ENCODE results near the gene TSPAN18.

TSPAN18 gene

DNA sequence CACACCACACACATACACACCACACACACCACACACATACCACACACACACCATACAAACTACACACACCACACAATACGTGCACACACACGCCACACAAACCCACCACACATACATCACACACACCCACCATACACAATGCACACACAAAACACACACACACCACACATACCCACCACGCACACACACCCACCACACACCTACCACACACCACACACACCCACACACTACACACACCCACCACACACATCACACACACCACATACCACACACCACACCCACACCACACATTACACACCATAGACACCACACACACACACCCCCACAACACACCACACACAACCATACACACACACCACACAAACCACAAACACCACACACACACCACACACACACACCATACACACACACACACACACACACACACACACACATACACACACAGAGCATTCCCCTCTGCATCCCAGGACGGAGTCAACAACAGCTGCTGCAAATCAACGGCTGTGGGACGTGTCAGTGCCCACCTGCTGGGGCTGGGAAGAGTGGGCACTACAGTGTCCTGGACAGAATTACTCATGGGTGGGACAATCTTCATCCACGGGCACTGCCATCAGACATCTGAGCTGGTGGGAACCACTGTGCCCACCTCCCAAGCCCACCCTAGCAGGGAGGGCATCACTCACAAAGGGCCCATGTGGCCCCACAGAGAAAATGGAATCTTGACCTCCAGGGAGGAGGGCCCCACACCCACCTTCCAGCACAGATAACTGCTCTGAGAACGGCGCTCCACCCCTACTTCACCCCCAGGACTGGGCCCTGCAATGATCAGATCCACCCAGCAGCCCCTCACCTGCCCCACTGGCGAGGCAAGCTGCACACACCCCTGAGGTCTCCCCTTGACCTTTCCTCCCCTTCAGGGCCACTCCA is 215.5 kb downstream of the TSPAN18 start:
- peak; percentile 7 for DNase-seq (ENCODE audit: low spot score)

DNA sequence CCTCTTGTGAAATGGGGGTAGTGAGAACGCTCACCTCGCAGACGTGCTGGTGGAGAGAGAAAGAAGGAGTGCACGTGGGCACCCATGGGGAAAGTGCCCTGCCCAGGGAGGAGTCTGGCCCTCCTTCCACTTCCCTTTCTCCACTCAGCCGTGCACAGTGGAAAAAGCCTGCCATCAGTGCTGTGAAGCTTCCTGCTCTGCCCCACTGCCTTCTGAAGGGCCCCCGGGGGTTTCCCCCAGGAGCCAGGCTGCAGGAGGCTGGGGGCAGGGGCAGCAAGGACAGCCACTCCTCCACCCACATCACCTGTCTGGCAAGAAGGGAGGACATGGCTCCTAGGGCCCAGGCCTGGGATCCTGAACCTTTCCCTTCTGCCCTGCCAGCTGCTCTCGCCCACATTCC is 216.4 kb downstream of the TSPAN18 start:
- DNase-seq (ENCODE audit: low spot score): no peak

DNA sequence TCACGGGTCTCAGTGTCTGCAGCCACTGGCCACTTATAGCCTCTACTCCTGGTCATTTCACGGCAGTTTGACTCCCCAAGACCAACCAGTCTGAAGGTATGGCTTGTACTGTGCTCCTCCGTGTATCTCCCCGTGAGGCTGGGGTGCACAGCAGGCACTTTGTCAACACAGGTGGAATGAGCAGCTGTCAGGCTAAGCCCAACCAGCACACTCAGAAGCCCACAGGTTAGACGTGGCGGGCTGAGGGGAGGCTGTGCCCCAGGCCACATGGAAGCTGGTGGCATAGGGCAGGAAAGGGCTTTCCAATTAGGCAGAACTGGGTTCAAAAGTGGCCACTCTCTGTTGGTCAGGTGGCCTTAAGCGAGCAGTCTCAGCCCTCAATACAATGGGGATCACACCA is 216.9 kb downstream of the TSPAN18 start:
- DNase-seq (ENCODE audit: low spot score): no peak

DNA sequence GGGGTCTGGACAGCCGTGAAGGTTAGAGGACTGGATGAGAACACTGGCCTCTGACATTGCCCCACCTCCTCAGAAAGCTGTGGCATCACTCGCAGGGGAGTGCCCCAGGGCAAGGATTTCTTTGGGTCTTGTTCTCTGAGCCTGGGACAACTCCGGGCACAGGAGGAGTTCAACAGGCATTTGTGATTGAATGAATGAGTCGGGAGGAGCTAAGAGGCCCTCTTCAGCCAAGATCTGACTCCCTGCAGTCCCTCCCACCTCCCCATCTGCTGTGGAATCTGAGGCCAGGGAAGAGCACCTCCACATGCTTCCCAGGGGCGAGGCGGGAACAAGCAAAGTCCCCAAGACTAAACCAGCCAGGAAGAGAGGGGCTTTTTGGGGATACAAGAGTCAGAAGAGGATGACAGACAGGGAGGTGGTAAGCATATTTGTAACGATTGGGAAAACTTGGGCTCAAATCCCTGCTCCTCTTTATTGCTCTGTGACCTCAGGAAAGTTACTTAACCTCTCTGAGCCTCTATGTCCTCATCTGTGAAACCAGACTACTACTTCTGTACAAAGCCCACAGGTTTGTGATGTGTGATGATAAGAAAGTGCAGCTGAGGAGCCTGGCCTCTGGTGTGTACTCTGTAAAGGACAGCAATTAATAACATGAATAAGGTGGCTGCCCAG is 217.6 kb downstream of the TSPAN18 start:
- no peak for DNase-seq (ENCODE audit: low spot score)

DNA sequence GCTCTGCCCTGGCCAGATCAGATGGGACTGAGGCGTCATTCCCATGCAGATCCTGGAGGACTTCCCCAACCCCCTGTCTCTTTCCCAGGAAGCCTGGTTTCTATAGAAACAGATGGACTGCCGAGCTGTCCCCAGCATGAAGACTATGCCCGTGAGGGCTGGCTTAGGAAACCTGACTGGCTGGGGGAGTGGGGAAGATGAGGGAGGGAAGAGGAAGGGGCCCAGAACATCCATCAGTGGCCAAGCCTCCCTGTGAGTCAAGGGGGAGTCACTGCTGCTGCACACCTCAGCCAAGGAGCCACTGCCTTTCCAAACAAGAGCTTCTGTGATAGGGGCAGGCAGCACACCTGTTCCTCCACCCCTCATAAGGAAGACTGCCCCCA is 218.1 kb downstream of the TSPAN18 start:
- DNase-seq (ENCODE audit: low spot score): no peak

DNA sequence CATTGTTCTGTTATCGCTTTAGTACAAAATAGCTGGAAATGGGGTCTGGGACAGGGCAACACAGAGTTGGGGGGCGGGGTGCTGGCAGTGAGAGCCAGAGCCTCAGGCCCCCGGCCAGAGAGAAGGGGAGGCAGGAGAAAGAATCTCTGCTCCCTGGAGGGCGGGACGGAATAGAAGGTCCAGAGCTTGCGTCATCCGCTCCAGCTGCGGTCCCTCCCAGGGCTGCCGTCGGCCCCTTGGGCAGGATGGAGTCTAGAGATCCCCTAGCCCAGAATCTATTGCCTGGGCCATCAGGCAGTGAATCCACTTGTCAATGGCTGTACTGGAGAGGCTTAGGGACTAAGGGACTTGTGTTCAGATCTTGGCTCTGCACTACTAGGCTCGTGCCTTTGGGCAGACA is 218.9 kb downstream of the TSPAN18 start:
- DNase-seq (ENCODE audit: low spot score): no peak

DNA sequence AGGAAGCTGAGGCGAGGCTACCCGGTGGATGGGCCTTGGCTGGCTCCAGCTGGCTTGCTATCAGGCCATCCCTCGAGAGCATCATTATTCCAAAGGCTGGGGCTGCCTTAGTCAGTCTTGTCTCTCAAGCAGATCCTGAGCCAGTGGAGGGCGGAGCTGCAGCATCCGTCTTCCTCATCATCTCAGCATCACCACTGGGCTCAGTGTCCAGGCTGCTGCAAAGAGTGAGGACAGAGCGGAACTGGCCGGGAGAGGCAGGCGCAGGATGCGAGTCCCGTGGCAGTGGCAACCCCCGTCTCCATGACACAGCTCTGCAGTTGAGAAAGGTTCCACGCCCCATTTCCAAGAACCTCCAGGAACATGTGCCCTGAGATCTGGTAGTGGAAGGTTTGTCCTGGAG is 219.5 kb downstream of the TSPAN18 start:
- DNase-seq (ENCODE audit: low spot score): no peak

DNA sequence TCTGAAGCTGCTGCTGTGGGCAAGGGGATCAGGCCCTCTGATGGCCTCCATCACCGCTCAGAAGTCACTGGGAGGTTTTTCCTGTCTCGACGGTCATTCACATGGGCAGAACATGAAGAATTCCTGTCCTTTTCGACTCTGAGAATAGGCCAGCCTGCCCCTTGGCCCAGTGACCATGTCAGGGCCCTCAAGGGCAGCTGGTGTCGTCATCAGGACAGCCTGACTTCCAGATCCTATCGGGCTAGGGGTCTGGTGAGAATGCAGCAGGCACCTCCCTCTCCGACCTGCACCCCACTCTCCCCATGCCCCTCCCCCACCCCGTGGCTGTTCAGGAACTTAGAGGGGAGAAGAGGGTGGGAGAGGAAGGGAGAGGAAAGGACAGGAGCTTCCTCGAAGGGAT is 220.4 kb downstream of the TSPAN18 start:
- DNase-seq (ENCODE audit: low spot score): no peak

DNA sequence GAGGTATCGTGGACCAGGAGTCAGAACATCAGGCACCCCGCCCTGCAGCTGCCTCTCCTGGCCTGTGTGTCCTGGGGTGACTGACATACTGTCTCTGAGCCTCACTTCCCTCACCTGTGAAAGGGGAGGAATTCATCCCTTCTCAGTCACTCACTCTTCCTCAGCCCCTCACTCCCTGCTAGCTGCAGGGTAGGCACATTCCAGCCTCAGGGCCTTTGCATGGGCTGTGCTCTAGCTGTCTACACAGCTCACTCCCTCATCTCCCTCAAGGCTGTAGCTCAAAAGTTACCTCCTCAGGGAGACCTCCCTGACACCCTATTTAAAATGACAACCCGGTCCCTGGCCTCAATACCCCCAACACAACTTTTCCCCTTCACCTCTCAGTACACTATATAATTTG is 221.4 kb downstream of the TSPAN18 start:
- DNase-seq (ENCODE audit: low spot score): no peak

DNA sequence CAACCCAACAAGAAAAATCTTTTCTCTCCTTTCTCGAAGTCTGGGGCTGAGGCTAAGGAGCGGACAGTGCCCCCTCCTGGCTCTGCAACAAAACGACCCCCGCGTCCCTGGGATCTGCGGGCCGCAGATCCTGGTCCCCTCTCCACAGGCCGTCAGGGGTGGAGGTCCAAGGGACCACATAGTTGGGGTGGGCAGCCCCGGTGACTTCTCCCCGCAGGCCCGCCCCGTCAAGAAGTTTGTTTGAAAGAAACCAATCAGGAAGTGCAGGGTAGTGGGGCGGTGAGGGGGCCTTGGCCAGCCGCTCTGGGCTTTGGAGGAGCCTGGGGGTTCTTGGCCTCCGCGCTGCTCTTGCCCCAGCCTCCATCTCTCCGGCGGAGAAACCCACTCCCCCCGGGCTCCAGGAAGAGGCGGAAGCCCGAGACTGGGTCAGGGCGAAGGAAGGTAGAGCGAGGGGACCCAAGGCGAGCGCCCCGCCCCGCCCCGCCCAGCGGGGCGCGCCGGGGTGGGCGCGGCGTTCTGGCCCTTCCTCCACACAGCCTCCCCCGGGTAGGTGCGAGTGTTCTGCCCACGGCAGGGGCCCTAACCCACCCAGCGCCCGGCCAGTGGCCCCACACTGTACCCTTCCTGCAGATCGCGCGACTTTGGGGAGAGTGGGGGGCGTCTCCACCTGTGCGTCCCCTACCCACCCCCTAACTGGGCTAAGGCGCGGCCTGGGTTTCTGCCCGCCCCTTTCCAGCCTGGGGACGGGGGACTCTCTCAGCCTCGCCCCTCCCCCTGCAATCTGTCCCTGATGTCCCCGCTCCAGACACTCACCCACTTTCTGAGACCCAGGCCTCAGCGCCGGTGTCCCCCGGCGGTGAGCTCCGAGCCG is 222.6 kb downstream of the TSPAN18 start:
- peak; percentile 31 for DNase-seq (ENCODE audit: low spot score)

DNA sequence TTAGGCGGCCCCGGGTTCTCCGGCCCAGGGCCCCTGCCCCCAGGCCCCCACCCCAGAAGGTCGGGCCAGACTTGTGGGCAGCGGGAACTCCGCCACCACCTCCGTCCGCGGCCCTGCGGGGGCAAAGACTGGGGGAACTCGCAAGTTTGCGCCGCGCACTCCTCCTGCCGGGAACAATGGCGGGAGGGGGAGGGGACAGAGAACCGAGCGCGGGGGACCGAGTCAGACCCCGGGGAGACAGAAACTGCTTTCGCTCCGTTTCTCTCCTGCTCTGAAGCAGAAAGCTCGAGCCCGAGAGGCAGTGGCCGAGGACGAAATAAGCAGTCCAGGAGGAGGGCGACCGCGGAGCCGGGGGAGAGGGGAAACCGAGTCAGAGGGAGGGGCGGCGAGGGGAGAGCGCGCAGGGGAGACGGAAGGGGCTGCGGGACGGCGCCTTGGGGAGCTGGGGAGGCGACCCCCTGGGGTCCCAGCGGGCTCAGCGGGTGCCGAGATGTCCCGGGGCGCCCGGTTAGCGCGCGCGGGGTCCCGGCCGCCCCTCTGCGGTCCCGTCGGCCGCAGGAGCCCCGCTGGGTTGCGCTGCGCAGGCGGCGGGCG is 223.4 kb downstream of the TSPAN18 start:
- DNase-seq (ENCODE audit: low spot score): peak; percentile 13

DNA sequence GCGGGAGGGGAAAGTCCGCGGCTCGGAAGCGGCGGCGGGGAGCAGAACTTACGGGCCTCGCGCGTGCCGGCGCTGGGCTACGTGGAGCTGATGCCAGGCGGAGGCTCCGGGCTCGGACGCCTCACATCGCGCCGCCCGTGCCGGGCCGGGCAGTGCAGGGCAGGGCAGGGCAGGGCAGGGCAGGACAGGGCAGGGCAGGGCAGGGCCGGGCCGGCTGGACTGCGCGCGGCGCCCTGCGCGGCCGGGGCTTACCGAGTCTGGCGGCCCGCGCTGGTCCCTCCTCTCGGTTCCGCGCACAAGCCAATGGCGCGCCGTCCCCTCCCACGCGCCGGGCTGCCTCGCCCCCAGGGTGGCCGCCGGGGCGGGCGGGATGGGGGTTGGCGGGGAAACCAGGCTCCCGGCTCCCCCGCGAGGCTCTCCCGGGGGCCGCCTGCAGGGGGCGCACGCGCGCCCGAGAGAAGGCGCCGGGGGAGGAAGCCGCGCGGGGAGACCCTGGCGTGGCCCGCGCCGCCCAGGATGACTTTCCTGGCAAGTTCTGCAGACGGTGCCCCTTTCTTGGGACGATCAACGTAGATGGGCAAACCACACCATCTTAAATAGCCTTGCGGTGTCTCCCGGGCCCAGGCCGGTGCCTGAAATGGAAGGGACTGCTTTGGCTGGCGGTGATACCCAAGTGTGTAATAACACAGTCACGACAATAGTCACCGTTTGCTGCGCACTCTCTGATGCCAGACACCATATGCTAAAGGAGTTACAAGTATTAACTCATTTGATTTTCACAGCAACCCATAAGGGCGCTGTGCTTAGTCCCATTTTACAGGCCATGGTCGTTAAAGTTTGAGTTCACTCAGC is 224.1 kb downstream of the TSPAN18 start, which contains the start of gene TP53I11:
Gene TP53I11 (minus strand): TSS at position 259 of the 852 bp plus-strand sequence. CDS start 12,548 bp downstream, outside the sequence.
- peak; percentile 65 for DNase-seq (ENCODE audit: low spot score)

DNA sequence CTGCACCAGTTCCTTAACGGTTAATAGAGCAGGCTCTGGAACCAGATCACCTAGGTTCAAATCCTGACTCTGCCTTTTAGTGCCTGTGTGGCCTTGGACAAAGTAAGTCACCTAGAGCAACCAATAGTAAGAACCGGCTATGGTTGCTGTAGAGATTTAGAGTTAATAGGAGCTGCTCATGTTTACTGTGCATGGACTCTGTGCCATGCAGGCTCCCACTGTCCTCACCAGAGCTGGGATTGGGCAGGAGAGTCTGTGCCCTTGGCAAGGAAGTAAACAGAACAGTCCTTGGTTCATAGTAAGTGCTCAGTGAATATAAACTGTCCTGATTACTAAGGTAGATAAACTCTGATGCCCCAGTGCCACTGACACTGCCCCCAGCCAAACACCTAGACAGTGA is 225.3 kb downstream of the TSPAN18 start:
- no peak for DNase-seq (ENCODE audit: low spot score)

DNA sequence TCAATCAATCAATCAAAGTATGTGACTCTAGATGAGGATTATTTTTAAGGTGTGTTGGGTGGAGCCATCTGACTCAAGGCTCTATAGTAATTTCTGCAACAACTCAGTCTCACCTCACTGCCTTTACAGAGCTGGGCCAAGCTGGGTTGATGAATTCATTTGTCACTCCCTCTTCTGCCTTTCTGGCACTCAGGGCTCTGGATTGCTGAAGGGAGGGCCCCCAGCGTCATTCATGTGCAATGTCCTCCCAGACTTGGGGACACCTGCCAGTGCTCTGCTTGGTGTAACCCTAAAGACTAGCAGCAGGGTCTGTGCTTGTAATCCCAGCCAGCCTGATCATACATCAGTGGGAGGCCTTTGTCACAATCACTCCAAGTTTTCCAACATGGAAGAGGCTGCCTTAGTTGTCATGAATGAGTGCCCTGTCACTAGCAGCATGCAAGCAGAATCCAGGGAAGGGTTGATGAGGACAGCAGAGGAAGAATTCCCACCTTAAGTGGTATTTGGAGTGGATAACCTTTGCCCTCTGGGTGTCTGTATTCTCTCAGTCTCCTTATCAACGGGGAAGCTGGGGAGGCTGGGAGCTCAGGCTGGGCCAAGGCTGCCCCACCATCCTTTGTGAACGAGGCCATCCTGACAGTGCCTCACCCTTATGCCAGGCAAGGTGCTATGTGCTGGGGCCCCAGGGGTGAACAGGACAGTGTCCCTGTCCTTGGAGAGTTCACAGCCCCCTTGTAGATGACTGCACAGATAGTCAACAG is 225.9 kb downstream of the TSPAN18 start:
- no peak for DNase-seq (ENCODE audit: low spot score)

DNA sequence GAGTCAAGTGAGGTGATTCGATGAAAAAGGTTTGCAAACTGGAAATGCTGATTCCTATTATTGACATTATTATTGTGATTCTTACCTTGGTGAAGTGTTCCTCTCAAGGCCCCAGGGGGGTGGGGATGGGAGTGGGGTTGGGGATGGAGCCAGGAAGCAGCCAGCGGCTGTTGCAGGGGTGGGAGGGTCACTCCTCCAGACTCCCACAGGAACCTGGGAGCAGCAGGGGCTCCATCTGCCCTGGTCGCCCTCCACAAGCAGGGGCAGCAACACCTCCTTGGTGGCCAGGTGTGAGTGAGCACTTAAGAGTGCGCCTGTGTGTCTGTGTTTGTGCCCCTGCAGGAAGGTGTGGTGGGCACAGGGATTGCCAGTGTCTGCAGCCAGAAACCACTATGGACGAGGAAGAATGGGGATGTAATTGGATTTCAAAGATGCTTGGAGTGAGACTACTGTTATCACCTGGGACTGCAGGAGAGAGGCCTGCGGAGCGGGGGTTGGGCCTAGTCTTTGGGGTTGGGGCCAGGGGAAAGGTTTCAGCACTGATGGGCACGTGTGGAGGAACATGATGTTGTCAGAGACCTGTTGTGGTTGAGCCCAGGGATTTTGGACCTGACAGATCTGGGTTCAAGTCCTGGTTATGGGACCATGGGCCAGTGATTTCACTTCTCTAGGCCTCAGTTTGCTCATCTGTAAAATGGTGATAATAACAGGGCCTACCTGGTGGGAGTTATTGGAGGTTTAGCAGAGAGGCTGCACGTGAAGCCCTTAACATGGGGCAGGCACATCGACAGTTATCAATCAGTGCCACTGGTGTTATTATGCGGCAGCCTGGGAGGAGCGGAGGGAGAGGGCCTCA is 227.5 kb downstream of the TSPAN18 start:
- no peak for DNase-seq (ENCODE audit: low spot score)

DNA sequence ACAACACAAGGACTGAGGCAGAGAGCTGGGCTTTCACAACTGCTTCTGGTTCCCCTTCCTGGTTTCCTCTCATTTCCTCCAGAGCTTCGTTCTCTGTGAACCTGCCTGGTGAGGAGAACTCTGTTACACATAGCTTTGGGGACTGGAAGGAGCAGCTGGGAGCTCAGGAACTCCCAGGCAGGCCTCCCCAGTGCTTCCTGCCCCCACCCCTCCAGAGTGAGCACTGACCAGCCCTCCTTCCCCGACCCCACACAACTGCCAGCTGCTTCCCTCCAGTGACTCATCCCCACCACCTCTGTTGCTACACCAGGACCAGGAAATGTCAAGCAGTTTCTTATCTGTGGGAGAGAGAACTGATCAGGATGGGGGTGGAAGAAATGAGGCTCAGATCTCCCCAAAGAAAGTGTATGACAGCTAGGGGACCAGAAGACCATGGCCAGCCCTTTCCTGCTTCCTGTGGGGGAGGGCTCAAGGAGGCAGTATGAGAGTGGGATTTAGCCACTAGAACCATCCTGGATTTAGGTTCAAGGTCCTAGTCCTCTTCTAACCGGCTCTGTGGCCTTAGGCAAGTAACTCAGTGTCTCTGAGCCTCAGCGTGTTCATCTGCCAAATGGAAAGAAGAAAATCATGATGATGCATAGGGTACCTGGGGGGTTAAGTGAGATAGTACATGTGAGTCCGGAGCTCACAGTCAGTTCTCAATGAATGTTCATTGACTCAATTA is 228.4 kb downstream of the TSPAN18 start:
- DNase-seq (ENCODE audit: low spot score): no peak

DNA sequence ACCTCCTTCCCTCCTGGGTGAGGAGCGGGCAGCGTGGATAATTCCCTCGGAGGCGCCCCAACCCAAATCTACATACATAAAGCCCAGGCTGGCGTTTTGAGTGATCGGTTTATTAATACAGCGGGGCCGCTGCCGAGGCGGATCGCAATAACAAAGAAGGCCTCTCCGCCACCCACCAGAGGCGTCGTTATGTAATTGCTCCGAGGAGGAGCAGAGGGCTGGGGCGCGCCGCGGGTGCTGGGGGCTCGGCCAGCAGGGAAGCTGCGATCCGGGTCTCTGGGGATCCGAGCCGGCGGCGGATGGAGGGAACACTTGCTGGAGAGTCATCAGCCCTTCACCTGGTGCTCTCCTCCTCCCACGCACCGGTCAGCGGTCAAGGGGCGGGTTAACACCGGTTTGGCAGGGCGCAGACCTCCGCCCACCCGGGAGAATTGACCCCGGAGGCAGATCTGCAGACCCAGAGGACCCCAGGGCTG is 230.3 kb downstream of the TSPAN18 start:
- DNase-seq (ENCODE audit: low spot score): no peak

DNA sequence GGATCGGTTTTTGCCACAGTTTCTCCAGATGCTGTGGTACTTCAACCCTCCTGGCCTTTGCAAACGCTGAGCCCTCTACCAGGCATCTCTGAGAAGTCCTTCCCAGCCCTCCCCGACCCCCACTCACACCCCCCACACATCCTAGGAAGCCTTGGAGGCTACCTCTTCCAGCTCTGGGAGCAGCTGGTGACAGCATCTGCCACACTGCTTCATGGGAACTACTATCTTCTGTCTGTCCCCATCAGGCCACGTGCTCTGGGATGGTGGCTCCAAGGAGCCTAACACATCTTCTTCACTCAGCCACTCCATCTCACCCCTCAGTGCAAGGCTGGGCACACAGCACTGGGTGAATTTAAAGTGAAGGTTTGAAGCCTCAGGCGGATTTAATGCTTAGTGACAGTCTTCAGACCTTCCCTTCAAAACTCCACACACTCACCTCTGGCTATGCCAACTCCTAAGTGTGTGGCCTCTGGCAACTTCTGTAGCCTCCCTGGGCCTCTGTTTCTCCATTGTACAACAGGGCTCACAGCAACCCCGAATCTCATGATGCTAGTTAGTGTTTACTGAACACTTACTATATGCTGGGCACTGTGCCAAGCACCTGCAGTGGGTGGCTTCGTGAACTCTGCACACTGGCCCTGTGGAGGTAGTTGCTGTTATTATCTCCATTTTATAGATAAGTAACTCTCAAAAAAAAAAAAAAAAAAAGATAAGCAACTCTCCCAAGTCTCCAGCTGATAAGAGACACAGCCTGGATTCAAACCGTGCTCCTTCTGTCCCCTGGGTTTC is 231.2 kb downstream of the TSPAN18 start:
- DNase-seq (ENCODE audit: low spot score): no peak

Measured in CD4-positive, alpha-beta T cell treated with Interleukin-2 at 100 ng/mL for 4 hours (primary cell).